OCI-LY1 (cell line): ENCODE measurements around the gene MCCC1.

Source experiments
- CTCF ChIP-seq: fragments of 200-600 bp; sonication (generic), shearing (Covaris generic); IDR thresholded peaks from 2 replicates; pipeline ENCODE4 v1.5.1; 2017; ENCODE audit warnings: mild to moderate bottlenecking, antibody characterized with exemption, low read length, moderate library complexity, mixed read lengths
- EZH2 ChIP-seq: fragments of 200-600 bp; sonication (generic), shearing (Covaris generic); IDR thresholded peaks from 2 replicates; pipeline ENCODE4 v1.8.0; 2017; ENCODE audit warnings: borderline replicate concordance, mixed run types, mild to moderate bottlenecking, antibody characterized with exemption, low read length, moderate library complexity, mixed read lengths

DNA sequence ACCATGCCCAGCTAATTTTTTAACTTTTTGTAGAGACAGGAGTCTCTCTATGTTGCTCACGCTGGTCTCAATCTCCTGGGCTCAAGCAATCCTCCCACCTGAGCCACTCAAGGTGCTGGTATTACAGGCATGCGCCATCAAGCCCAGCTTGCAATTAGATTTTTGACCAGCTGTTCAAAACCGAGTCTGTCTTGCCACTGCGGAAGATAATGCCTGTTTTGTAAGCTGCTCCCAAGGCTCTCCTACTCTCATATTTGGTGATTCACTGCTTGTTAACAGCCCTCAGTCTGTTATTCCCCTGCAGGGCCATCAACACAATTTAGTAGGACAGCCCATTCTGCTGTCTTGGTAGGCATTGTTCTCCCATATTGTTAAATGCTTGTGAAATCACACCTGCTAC is 17.8 kb upstream of the MCCC1 start:
- TF ChIP-seq CTCF, result no peak
- no peak for TF ChIP-seq EZH2
